ENCODE data around the gene SIRT7. TPM values are rescaled to one million over a fixed set of nuclear protein-coding genes. Genes with fewer than 3 reads are reported as not detected.

Gene SIRT7
- total and polyA plus RNA-seq, 4 donors = 14.7 to 43.4 (median 32.9) TPM

- 70 to 75% methylated on average over 21 of the region's 21 CpGs for WGBS, 2 donors
- Histone ChIP-seq H3K4me3 (no peak overlapping the region), H3K27ac (ENCODE audit: low read depth in 1 of 2, low read length in 1 of 2) (no peak overlapping the region), H3K27me3 (ENCODE audit: control insufficient read depth in 3 of 3, insufficient read depth in 3 of 3, low read length in 2 of 3) (peaks cover 0 to 6% (median 3%) of the 10 kb centered on the region in 3 donors), H3K9ac (ENCODE audit: insufficient read depth in 1 of 2, low read length in 2 of 2) (no peak overlapping the region), H3K36me3 (ENCODE audit: control insufficient read depth in 4 of 4, insufficient read depth in 4 of 4, low read length in 4 of 4) (no peaks in the 10 kb centered on the region), H3K4me1 (ENCODE audit: control insufficient read depth in 5 of 5, insufficient read depth in 5 of 5, low read length in 5 of 5) (peaks cover 0 to 11% (median 0%) of the 10 kb centered on the region in 5 donors), H3K9me3 (ENCODE audit: control insufficient read depth in 4 of 4, insufficient read depth in 3 of 4, low read length in 3 of 4) (no peaks in the 10 kb centered on the region)
- no peak for TF ChIP-seq CTCF (IDR thresholded peaks at IDR 0.05; ENCODE audit: control extremely low read depth, extremely low read depth)
- DNase-seq (no peak), ATAC-seq (ENCODE audit: insufficient read depth, low FRiP score) (no peak)
These were observed 22.0 kb upstream of the SIRT7 start for GRCh38 chr17:81939881-81940385.

GRCh38 chr17:81939218-81939617, 21.2 kb upstream of the SIRT7 start:
- WGBS, 2 donors = 49 to 68% methylated on average over 15 of the region's 15 CpGs
- H3K36me3 ChIP-seq (ENCODE audit: control insufficient read depth in 4 of 4, insufficient read depth in 4 of 4, low read length in 4 of 4) = no peaks in the 10 kb centered on the region
- DNase-seq = no peak
- H3K9ac ChIP-seq (ENCODE audit: insufficient read depth in 1 of 2, low read length in 2 of 2) = no peak overlapping the region
- TF ChIP-seq CTCF (IDR thresholded peaks at IDR 0.05; ENCODE audit: control extremely low read depth, extremely low read depth) = no peak
- ATAC-seq (ENCODE audit: insufficient read depth, low FRiP score) = no peak
- no peak overlapping the region for H3K27ac ChIP-seq (ENCODE audit: low read depth in 1 of 2, low read length in 1 of 2)
- H3K4me1 ChIP-seq (ENCODE audit: control insufficient read depth in 5 of 5, insufficient read depth in 5 of 5, low read length in 5 of 5) = peaks cover 0 to 11% (median 0%) of the 10 kb centered on the region in 5 donors
- H3K27me3 ChIP-seq (ENCODE audit: control insufficient read depth in 3 of 3, insufficient read depth in 3 of 3, low read length in 2 of 3) = peaks cover 0 to 3% (median 2%) of the 10 kb centered on the region in 3 donors
- no peak overlapping the region for H3K4me3 ChIP-seq
- H3K9me3 ChIP-seq (ENCODE audit: control insufficient read depth in 4 of 4, insufficient read depth in 3 of 4, low read length in 3 of 4) = no peaks in the 10 kb centered on the region

GRCh38 chr17:81935709-81936084, 17.7 kb upstream of the SIRT7 start:
- H3K36me3 ChIP-seq (ENCODE audit: control insufficient read depth in 4 of 4, insufficient read depth in 4 of 4, low read length in 4 of 4) = no peaks in the 10 kb centered on the region
- H3K4me3 ChIP-seq = no peak overlapping the region
- H3K27ac ChIP-seq (ENCODE audit: low read depth in 1 of 2, low read length in 1 of 2) = no peak overlapping the region
- peaks cover 0 to 2% (median 0%) of the 10 kb centered on the region in 3 donors for H3K27me3 ChIP-seq (ENCODE audit: control insufficient read depth in 3 of 3, insufficient read depth in 3 of 3, low read length in 2 of 3)
- no peak for TF ChIP-seq CTCF (IDR thresholded peaks at IDR 0.05; ENCODE audit: control extremely low read depth, extremely low read depth)
- no peak for ATAC-seq (ENCODE audit: insufficient read depth, low FRiP score)
- 92 to 98% methylated on average over 6 of the region's 6 CpGs for WGBS, 2 donors
- H3K4me1 ChIP-seq (ENCODE audit: control insufficient read depth in 5 of 5, insufficient read depth in 5 of 5, low read length in 5 of 5) = peaks cover 0 to 17% (median 5%) of the 10 kb centered on the region in 5 donors
- H3K9me3 ChIP-seq (ENCODE audit: control insufficient read depth in 4 of 4, insufficient read depth in 3 of 4, low read length in 3 of 4) = no peaks in the 10 kb centered on the region
- H3K9ac ChIP-seq (ENCODE audit: insufficient read depth in 1 of 2, low read length in 2 of 2) = no peak overlapping the region
- no peak for DNase-seq

Data from lung (tissue), 12 donors.